Measurements from ENCODE around the gene NUDT16L1.

The NUDT16L1 gene

DNA sequence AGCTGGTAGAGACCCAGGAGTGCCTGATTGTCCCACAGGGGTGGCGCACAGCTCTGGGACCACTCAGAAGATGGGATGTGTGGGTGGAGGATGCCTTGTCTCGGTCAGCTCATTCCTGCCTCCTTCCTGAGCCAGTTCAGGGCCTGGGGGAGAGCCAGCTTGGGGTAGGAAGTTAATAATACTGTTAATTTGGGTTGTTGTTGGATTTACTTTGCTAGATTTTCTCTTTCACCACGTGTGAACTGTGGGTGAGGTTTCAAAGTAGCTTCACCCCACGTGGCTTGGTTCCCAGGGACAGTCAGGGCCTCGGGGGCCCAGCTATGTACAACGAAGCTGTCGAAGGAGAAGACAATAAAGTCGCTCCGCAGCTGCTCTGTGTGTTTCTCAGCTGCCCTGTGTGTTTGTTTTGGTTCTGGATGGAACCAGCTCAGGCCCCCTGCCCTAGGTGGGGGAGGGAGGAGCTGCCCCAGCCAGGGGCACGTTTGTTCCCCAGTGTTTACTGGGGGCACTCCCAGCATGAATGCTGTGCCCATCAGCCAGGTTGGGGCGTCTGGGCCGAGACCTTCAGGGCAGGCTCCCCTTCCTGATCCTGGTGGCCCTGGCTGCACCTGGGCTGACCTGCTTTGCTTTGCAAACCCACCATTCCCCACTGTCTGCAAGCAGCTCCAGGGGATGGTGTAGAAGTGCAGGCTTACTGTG, 2.3 kb downstream of the NUDT16L1 start:
- no peak for DNase-seq (ENCODE audit: low read depth)

DNA sequence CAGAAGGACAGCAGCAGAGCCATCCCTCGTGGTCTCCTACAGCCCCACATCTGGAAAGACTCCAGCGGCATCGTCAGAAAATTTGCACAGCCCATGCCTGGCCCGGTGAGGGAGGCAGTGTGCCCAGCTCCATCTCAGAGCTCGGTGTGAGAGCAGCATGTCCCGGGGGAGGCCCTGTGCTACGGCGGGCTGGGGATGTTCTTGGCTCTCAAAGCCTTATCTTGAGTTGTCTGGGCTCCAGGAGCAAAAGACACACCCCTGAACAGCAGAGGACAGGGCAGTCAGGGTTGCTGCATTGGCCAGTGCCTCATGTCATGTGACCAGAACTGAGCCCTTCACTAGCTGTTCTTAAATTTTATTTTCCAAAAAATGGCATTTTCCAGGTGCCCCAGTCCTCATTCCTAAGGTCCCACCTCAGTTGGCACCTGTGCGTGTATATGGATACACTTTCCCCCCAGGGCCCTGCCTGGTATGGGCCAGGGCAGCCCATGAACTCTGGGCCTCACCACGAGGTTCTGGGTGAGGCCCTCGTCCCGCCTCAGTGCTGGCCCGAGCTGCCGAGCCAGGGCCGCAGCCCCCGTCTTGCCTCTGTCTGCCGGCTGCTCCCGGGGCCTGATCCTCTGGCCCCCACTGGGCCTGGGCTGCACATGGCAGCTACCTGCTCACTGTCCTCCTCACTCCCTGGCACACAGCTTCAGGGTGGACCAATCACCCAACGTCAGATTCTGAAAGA, 3.0 kb downstream of the NUDT16L1 start:
- DNase-seq (ENCODE audit: low read depth), result no peak

DNA sequence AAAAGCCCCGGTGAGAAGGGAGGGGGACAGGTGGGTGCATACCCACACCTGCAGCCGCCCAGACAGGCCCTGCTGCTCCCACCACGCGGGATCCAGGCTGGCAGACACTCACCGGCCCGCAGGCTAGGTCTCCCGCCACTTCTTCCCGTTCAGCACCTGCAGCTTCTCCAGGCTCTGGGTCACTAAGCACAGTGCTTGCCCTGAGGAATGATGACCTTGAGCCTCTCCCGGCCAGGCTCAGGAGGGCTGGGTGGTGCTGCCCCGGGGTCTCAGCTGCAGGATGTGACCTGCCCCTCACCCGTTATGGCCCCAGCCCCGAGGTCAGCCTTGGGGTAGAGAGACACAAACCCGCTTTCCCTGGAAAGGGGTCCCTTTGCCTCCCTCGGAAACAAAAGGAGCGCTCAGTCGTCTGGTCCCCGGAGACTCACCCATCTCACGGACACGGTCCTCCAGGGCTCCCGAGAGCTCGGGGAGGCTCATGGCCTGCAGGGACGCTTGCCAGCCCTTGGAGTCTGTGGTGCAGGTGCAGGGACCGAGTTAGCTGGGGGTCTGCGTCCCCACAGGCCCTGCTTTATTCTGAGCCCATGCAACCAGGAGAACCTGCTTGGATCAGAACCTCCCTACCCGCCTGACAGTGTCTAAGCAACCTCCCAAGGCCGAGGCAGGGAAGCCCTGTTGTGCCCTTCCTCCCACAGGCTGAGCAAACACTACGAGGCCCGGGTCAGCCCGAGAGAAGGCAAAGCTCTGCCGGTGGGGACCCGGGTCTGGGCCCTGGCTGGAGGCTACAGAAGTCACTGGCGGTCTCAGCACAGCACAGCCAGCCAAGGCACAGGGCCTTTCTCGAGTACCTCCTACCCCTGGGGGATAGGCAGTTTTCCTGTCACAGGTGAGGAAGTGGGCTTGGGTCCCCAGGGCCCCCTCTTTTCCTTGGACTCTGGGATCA, 3.8 kb downstream of the NUDT16L1 start:
- DNase-seq (ENCODE audit: low read depth), result no peak

DNA sequence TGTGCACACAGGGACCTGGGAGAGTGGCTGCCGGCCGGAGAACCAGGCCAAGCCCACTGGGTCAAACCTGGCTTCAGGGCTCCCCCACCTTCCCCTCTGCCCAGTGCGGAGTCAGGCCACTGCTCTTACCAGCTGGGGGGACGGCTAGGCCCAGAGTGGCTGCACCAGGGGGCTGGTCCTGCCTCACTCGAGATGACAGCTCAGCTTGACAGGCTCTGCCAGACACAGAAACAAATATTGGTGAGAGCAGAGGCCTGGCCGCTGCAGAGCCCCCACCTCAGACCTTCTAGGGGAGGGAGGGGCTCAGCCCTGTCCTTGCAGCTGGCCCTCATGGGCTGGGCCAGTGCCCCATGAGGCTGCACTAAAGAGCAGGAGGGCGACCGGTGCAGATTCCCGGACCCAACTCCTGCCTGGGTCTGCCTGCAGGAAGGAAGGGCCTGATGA, 4.5 kb downstream of the NUDT16L1 start:
- no peak for DNase-seq (ENCODE audit: low read depth)

DNA sequence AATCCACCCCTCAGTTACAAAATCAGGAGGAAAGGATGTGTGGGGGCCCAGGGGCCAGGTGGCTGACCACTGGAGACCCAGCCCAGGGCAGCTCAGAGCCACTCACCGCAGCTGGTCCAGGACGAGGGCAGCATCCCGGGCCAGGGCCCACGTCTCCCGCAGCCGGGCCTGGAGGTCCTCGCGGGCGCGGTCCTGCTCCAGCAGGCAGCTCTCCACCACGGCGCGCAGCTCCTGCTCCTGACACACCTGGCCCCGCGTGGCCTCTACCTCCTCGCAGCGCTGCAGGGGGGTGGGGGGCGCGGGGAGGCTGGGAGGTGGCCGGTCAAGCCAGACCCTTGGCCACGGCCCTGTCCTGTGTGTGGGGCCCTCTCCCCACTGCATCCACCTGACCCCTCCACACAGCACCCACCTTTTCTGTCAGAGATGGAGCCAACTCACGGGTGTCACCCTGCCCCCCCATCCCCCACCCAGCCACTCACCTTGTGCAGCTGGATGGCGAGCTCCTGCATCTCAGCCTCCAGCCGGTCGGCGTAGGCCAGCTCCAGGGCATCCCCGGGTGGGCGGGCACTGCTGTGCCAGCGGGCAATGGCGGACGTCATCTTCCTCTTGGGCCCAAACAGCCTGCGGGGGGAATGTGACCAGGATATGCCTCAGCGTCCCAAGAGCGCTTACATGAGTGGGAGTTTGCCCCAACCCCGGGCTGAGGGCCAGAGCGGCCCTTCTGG, 5.1 kb downstream of the NUDT16L1 start:
- no peak for DNase-seq (ENCODE audit: low read depth)

DNA sequence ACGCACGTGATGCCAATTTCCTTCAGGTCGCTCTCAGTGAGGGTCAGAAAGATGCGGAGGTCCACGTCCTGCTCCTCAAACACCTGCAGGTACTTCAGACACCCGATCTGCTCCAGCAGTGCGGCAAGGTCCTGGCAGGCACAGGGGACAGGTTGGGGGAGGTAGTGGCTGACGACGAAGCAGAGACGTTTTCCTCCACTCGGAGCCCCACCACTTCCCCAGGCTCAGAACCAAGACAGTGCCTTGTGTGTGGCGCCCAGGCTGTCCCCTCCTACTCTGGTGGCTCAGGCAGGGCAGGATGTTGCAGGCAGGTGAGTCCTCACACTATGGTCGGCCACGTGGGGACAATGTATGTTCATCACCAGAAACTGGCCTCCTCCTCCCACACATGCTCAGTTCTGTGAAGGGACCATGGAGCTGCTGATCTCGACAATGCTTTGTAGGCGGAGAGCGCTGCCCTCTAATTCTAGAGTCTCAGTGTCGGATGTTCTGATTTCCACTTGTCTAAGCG, 5.7 kb downstream of the NUDT16L1 start:
- DNase-seq (ENCODE audit: low read depth), result no peak

DNA sequence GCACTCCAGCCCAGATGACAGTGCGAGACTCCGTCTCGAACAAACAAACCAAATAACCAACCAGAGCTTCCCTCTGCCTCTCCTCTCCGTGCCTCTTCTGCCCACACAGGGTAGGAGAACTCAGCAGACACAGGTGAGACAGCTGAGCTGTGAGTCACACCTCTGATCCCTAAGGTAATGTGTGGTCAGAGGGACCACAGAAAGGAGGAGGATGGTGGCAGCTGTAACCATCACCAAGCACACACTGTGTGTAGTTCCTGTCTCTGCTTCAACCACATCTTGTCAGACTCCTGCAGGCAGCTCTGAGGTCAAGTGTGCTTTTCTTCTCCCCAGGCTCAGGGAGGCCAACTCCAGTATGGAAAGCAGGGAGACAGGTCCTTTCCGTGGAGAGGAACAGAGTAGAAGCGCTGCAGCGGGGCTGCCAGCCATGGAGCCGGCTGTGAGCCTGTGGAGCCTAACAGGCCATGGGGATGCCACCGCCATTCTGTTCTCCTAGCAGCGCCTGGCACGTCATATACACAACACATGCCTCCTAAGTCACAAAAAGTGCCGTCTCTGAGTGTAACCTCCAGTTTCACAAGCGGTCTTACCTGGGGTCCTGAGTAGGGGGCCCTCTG, 7.1 kb downstream of the NUDT16L1 start:
- no peak for DNase-seq (ENCODE audit: low read depth)

DNA sequence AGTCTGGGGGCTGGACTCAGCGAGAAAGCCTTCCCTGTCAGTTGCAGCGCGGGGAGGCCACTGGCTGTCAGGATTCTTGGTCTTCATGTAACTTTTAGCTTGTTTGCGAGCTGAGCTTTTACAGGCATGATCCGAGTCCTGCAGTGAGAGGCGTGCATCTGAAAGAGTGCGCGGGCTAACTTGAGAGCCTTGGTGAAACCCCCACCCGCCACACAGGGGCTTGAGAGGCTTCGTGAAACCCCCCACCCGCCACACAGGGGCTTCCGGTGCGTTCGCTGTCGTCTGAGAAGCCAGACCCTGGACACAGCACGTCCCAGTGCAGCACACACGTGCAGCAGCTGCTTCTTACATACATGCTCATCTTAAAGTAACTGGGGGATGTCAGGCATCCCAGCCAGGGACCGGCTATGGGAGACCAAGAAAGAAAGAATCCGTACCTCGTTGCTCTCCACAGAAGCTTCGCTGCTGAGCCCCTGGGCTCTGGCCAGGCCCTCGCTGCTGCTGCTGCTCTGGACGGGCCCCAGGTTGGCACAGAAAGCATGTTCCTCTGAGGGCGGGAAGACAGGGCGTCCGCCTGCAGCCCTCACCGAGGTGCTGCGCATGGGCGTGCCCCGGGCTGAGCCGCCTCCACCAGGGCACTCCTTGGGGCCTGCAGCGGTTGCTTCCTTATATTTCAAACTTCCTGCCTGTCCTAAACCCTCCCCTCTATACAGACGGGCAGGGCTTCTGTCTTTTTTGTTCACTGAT, 7.8 kb downstream of the NUDT16L1 start:
- DNase-seq (ENCODE audit: low read depth), result no peak

DNA sequence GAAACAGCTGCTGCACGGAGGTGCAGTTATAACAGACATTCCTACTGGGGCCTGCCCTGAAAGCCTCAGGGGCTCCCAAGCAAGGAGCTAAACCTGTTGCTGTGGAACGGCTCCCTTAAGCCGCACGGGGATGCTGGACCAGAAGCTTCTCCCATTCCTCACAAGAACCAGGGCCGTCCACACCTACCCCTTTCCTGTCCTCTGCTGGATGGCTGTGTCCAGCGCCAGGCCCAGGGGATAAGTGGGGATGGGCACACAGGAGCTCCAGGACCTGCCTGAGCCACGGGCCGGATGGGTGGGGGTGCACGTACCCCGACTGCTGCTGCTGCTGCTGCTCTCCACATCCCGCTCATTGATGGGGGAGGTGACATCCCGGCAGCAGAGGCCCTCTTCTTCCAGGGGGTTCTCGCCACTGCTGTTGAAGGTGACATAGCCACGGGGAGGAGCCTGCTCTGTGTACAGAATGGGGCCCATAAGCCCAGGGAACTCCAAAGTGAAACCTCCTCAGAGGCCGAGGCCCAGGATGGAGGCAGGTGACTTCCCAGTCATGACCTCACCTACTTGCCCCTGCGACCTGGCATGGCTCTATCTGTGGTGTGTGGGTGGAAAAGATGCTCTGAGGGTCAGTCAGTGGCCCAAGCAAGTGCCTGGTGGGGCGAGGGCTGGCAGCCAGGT, 8.6 kb downstream of the NUDT16L1 start:
- DNase-seq (ENCODE audit: low read depth), result no peak

DNA sequence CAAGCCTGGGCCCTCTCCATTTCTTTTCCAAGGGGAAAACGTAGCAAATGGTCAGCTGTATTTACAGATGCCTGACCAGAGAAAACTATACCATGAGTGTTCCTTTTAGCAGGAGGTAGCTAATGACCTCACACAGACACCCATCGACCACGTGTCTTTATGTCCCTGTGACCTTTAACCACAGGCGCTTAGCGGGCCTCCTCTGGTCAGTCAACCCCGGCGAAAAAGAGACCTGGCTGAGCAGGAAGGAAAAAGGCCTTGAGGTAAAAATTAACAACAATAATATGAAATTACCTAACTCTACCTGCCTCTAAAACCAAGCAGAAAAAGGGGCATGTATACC, 9.1 kb downstream of the NUDT16L1 start:
- no peak for DNase-seq (ENCODE audit: low read depth)

DNA sequence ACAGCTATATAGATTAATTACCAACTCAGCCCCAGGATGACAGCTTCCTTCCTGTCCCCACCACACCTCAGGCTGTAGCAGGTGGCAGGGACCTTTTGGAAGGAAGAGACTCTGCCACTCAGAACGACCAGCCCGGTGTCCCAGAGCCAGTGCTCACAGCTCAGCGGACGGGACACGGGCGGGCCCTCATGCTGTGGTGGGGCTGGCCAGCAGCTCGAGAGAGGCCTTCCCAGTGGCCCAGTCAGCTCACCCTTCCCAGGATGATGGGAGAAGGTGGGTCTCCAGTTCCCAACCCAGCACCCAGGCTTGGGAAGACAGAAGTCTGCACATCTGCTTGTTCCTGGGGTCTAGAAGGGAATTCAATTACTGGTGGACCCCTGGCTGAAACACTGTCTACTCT, 10.5 kb downstream of the NUDT16L1 start:
- no peak for DNase-seq (ENCODE audit: low read depth)

DNA sequence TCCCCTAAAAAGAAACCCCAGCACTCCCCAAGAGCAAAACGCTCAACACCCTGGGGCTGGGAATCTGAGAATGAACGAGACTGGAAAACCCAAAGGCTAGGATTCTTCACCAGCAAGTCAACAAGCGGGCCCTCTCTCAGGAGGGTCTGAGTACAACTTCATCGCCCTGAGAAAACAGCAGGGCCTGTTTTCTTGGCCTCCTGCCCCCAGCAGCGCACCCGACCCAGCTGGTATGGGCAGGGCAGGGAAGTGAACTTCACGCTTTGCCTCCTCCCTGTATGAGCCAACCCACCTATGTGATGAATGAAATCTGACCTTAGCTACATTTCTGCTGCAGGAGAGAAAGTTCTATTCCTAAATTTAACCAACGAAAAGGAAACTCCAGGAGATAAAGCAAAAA, 11.1 kb downstream of the NUDT16L1 start:
- no peak for DNase-seq (ENCODE audit: low read depth)

DNA sequence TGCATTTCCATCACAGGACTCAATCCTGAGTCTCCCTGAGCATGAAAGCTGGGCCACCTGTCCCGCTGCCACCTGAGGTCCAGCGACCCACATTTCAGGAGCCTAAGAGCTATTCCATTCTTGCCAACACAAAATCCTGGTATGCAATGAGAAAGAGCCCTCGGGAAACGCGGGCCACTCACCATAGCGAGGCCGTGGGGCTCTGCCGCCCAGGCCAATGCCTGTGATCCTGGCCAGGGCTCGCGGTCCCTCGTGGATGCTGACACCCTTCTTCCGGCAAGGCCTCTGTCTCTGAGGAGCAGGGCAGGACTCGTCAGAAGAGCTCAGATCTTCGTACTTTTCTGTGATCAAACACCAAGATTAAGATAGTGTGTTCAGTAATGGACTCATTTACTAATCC, 11.6 kb downstream of the NUDT16L1 start:
- no peak for DNase-seq (ENCODE audit: low read depth)

DNA sequence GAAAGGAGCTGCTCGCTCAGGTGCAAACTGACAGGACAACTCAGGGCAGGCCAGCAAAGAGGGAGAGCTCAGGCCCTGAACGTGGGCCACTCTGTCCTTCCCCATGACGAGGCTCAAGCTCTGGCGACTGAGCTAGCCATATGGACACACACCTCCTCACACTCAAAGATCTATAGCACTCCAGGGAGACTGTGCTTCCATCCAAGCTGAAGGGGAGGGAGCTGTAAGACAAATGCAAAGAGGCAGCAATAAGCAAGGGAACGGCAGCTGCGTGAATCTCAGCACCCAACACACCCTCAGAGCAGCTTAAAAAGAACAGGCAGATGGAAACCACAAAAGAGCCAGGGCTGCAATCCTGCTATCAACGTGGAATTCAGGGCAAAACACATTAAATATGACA, 13.5 kb downstream of the NUDT16L1 start:
- DNase-seq (ENCODE audit: low read depth), result no peak

DNA sequence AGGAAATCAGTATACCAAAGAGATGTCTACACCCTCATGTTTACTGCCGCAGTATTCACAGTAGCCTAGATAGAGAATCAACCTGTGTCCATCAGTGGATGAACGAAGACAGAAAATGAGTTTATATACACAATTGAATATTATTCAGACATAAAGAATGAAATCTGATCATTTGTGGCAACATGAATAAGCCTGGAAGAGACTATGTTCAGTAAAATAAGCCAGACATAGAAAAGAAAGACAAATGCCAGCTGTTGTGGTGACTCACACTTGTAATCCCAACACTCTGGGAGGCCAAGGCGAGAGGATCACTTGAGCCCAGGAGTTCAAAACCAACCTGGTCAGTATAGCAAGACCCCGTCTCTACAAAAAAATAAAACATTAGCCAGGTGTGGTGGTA, 16.1 kb downstream of the NUDT16L1 start:
- DNase-seq (ENCODE audit: low read depth), result no peak

DNA sequence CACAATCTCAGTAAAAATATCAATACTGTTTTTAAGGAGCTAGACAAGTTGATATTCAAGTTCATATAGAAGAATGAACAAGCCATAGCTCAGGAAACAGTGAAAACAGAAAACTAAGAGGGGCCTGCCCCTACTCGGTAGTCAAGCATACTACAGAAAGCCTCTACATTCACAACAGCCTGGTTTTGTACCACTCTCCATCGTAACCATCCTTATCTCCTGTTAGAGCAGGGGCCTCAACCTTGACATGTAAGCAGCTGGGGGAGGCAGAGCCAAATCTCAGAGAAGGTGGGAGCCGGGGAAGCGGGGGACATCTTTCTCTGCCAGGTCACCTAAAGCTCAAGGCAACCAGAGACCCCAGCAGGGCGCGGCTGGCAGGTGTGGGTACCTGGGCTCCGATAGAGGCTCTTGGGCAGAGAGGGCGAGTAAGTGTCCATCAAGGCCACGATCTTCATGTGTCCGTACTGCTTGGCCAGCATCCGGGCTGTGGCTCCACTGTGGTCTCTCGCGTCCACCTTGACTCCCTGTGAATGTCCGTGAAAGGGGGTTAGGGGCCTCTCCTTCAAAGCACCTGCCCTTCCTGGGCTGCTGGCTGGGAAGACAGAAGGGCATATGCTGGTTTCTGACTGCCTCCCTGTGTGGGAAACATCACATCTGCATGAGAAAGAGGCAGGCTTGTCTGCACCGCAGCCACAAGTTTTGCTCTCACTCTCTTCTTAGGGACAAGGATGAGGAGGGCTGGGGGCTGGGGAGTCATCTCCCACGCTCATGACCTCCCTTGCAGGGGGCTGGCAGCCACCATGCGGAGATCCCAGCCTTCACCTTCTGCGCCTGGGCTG, 20.5 kb downstream of the NUDT16L1 start:
- DNase-seq (ENCODE audit: low read depth), result no peak

DNA sequence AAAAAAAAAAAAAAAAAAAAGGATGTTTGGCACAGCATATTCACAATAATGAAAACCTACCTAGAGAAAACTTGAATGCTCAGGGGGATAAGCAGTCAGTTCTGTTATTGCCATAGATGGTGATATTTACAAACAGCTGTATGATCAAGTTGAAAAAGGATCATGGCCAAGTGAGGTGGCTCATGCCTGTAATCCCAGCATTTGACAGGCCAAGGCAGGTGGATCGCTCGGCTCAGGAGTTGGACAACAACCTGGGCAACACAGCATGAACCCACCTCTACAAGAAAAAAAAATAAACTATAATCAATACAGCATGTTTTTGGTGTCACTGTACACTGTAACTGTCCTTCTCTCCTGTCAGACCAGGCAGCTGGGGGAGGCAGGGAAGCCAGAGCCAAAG, 21.6 kb downstream of the NUDT16L1 start:
- no peak for DNase-seq (ENCODE audit: low read depth)

DNA sequence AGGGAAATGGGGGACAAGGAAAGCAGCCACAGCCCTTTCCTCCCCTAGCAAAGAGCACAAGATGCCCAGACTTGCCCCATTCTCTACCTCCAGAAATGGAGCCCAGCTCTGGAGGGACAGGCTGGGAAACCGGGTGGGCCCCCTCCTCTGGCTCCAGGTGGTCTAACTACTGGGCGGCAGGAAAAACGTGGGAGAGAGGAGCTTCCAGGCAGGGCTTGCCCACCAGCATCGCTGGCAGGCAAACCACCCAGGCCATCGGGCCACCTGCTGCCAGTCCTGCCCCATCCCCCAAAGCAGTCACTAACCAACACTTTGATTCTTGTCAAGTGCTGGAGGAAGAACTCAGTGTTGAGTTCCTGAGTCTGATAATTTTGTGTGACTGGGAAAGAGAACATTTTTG, 25.1 kb downstream of the NUDT16L1 start:
- no peak for DNase-seq (ENCODE audit: low read depth)

DNA sequence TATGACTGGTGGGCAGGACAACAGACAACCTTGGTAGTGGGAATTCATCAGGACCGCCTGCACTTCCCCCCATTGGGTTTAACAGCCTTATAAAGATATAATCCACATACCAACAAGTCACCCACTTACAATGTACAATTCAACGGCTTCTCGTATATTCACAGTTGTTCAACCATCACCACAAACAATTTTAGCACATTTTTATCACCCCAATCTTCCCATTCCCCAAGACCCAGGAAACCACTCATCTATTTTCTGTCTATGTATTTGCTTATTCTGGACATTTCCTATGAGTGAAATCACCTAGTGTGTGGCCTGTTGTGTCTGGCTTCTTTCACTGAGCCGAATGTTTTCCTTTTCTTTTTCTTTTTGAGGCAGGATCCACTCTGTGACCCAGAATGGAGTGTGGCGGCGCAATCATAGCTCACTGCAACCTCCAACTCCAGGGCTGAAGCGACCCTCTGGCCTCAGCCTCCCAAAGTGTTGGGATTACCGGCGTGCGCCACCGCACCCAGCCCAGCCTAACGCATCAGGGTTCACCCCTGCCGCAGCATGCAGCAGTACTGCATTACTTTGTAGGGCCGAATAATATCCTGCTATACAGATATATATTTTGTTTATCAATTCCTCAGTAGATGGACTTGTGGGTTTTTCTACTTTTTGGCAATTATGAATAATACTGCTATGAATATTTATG, 29.9 kb downstream of the NUDT16L1 start:
- no peak for DNase-seq (ENCODE audit: low read depth)

Data from stimulated activated CD8-positive, alpha-beta memory T cell treated with anti-CD3 and anti-CD28 coated beads, Interleukin-15, amount 100 ng/mL, for 1 hour (primary cell).